SKM-1 (cell line): Measurements from ENCODE around the gene TGFBR3.
A peak's percentile ranks its signal among the peaks of the same experiment; 100 is the strongest.

Source experiments
- DNase-seq: peaks from one replicate; lab custom pipeline; 2025; ENCODE audit not compliant: unreplicated experiment; lab: John Stamatoyannopoulos, UW

The TGFBR3 gene

GRCh38 chr1:91827459-91828321 lies 58.3 kb downstream of the TGFBR3 start:
- no peak for DNase-seq

GRCh38 chr1:91827087-91827458 lies 58.9 kb downstream of the TGFBR3 start:
- no peak for DNase-seq

- no peak for DNase-seq
These were observed 59.3 kb downstream of the TGFBR3 start for GRCh38 chr1:91826649-91827048.

GRCh38 chr1:91826248-91826647 lies 59.7 kb downstream of the TGFBR3 start:
- DNase-seq: no peak

- DNase-seq: peak; percentile 45
These were observed 64.7 kb downstream of the TGFBR3 start for GRCh38 chr1:91821126-91821868.

- DNase-seq: no peak
These were observed 66.7 kb downstream of the TGFBR3 start for GRCh38 chr1:91819038-91819788.

- DNase-seq: no peak
These were observed 67.3 kb downstream of the TGFBR3 start for GRCh38 chr1:91818713-91818975.

GRCh38 chr1:91817211-91817905 lies 68.6 kb downstream of the TGFBR3 start:
- no peak for DNase-seq

GRCh38 chr1:91816031-91816430 lies 69.9 kb downstream of the TGFBR3 start:
- no peak for DNase-seq

- no peak for DNase-seq
These were observed 71.5 kb downstream of the TGFBR3 start for GRCh38 chr1:91814448-91814847.

- DNase-seq: no peak
These were observed 72.1 kb downstream of the TGFBR3 start for GRCh38 chr1:91813813-91814212.

GRCh38 chr1:91811363-91812025 lies 74.5 kb downstream of the TGFBR3 start:
- no peak for DNase-seq

GRCh38 chr1:91809317-91809716 lies 76.6 kb downstream of the TGFBR3 start:
- no peak for DNase-seq

GRCh38 chr1:91807921-91808620 lies 77.9 kb downstream of the TGFBR3 start:
- no peak for DNase-seq

GRCh38 chr1:91806769-91807700 lies 78.9 kb downstream of the TGFBR3 start:
- DNase-seq: no peak

- no peak for DNase-seq
These were observed 79.7 kb downstream of the TGFBR3 start for GRCh38 chr1:91806181-91806768.

- no peak for DNase-seq
These were observed 80.6 kb downstream of the TGFBR3 start for GRCh38 chr1:91805311-91805801.

- no peak for DNase-seq
These were observed 81.4 kb downstream of the TGFBR3 start for GRCh38 chr1:91804546-91805023.
